T follicular helper cell (primary cell): ENCODE measurements around the gene GSTA2.
A peak's percentile ranks its signal among the peaks of the same experiment; 100 is the strongest.
"Not testable (repeated sequence)": the region's sequence is repeated elsewhere in the genome, so short reads cannot be mapped to it uniquely, and the experiment has no call there.

Experiments
- DNase-seq: peaks from one replicate; pipeline ENCODE4 v3.0.0-alpha.2; 2020; ENCODE audit warnings: low read depth

GSTA2 gene

GRCh38 chr6:52725535-52726192, 37.6 kb downstream of the GSTA2 start:
- DNase-seq: no peak

GRCh38 chr6:52725143-52725534, 38.1 kb downstream of the GSTA2 start:
- DNase-seq: no peak

- peak; percentile 21 for DNase-seq
Observed at GRCh38 chr6:52724406-52725121, 38.7 kb downstream of the GSTA2 start.

GRCh38 chr6:52724042-52724405, 39.3 kb downstream of the GSTA2 start:
- DNase-seq: no peak

GRCh38 chr6:52720321-52720720, 43.0 kb downstream of the GSTA2 start:
- DNase-seq: no peak

GRCh38 chr6:52718550-52718949, 44.7 kb downstream of the GSTA2 start:
- no peak for DNase-seq

GRCh38 chr6:52714761-52715160, 48.5 kb downstream of the GSTA2 start:
- not testable (repeated sequence) for DNase-seq

GRCh38 chr6:52712136-52712535, 51.1 kb downstream of the GSTA2 start:
- DNase-seq: no peak

- no peak for DNase-seq
Observed at GRCh38 chr6:52707963-52708680, 55.2 kb downstream of the GSTA2 start.

- DNase-seq: no peak
Observed at GRCh38 chr6:52706001-52706400, 57.3 kb downstream of the GSTA2 start.

- not testable (repeated sequence) for DNase-seq
Observed at GRCh38 chr6:52704781-52705502, 58.3 kb downstream of the GSTA2 start.

GRCh38 chr6:52704060-52704459, 59.2 kb downstream of the GSTA2 start:
- no peak for DNase-seq
